DND-41 (cell line): ENCODE measurements around the gene LSM4.

ENCODE experiments used
- ATAC-seq: fragments of 200-7000 bp; cut with Tn5 transposase; 3 replicates; pipeline ENCODE4 v1.9.1; 2021; ENCODE audit warnings: low read depth; ENCODE audit not compliant: insufficient read depth
- DNase-seq: peaks from one replicate; pipeline ENCODE4 v3.0.0-alpha.2; 2020
- H2AFZ ChIP-seq: 2 replicates; pipeline ENCODE4 v1.6.0; 2012; ENCODE audit warnings: low read depth, low read length
- H3K27ac ChIP-seq: 2 replicates; pipeline ENCODE4 v1.5.1; 2012; ENCODE audit warnings: low read length, inconsistent platforms
- H3K27me3 ChIP-seq: fragments of 200-600 bp; sonication (generic); 2 replicates; pipeline ENCODE4 v1.6.0; 2012; ENCODE audit warnings: low read length, mild to moderate bottlenecking, inconsistent platforms; ENCODE audit not compliant: insufficient read depth, poor library complexity
- H3K36me3 ChIP-seq: 2 replicates; pipeline ENCODE4 v1.5.1; 2012; ENCODE audit warnings: low read length, inconsistent platforms; ENCODE audit not compliant: insufficient read depth
- H3K4me1 ChIP-seq: 2 replicates; pipeline ENCODE4 v1.5.1; 2012; ENCODE audit warnings: mild to moderate bottlenecking, low read length; ENCODE audit not compliant: insufficient read depth
- H3K4me2 ChIP-seq: 2 replicates; pipeline ENCODE4 v1.6.0; 2012; ENCODE audit warnings: mild to moderate bottlenecking, moderate library complexity, low read length, inconsistent platforms; ENCODE audit not compliant: insufficient read depth
- H3K4me3 ChIP-seq, 2 experiments: fragments of 200-600 bp in 1 of 2; shearing (Covaris generic) in 1 of 2; 2 replicates each; pipeline ENCODE4 v1.5.1; 2012 to 2016; ENCODE audit warnings: inconsistent platforms in 2 of 2, low read length in 2 of 2, mild to moderate bottlenecking in 2 of 2, low read depth in 1 of 2, moderate library complexity in 1 of 2
- H3K79me2 ChIP-seq: 2 replicates; pipeline ENCODE4 v1.6.0; 2012; ENCODE audit warnings: low read length, inconsistent platforms; ENCODE audit not compliant: insufficient read depth
- H3K9ac ChIP-seq: 2 replicates; pipeline ENCODE4 v1.6.0; 2012; ENCODE audit warnings: low read depth, mild to moderate bottlenecking, inconsistent platforms, low read length, moderate library complexity
- H3K9me3 ChIP-seq: 2 replicates; pipeline ENCODE4 v1.5.1; 2012; ENCODE audit warnings: low read length, moderate library complexity, mild to moderate bottlenecking, inconsistent platforms; ENCODE audit not compliant: insufficient read depth, severe bottlenecking
- H4K20me1 ChIP-seq: 2 replicates; pipeline ENCODE4 v1.6.0; 2012; ENCODE audit warnings: low read length; ENCODE audit not compliant: insufficient read depth
- CTCF ChIP-seq: IDR thresholded peaks from 2 replicates; pipeline ENCODE4 v1.5.1; 2012; ENCODE audit warnings: borderline replicate concordance, low read length, moderate library complexity, mild to moderate bottlenecking; ENCODE audit not compliant: poor library complexity, severe bottlenecking; ENCODE audit errors: extremely low read depth
- EZH2 ChIP-seq: IDR thresholded peaks from 3 replicates; pipeline ENCODE4 v1.6.1; 2012; ENCODE audit warnings: borderline replicate concordance, low read depth, mild to moderate bottlenecking, moderate library complexity, low read length, inconsistent platforms; ENCODE audit not compliant: severe bottlenecking

The LSM4 gene

GRCh38 chr19:18262144-18262543, 60.7 kb downstream of the LSM4 start:
- H3K4me1 ChIP-seq, result peaks cover 13% of the 10 kb centered on the region
- TF ChIP-seq EZH2 (no peak), CTCF (no peak)

GRCh38 chr19:18261474-18261873, 61.4 kb downstream of the LSM4 start:
- TF ChIP-seq CTCF, result no peak
- TF ChIP-seq EZH2, result no peak
- Histone ChIP-seq H4K20me1 (no peaks in the 10 kb centered on the region; the same call in 1 of the 2 replicates), H3K4me3 (no peak overlapping the region), H3K9me3 (no peaks in the 10 kb centered on the region), H3K36me3 (no peaks in the 10 kb centered on the region), H3K27ac (no peak overlapping the region), H3K4me1 (peaks cover 13% of the 10 kb centered on the region), H2AFZ (no peak overlapping the region), H3K27me3 (no peaks in the 10 kb centered on the region), H3K4me2 (no peak overlapping the region), H3K9ac (no peak overlapping the region), H3K79me2 (no peaks in the 10 kb centered on the region)
- ATAC-seq (no peak), DNase-seq (no peak)

More at GRCh38 chr19:18262144-18262543, 60.7 kb downstream of the LSM4 start:
- Histone ChIP-seq H3K4me3 (no peak overlapping the region), H3K27ac (no peak overlapping the region), H3K4me2 (no peak overlapping the region), H3K36me3 (no peaks in the 10 kb centered on the region), H3K79me2 (no peaks in the 10 kb centered on the region), H3K27me3 (no peaks in the 10 kb centered on the region), H4K20me1 (no peaks in the 10 kb centered on the region; the same call in 1 of the 2 replicates), H3K9ac (no peak overlapping the region), H3K9me3 (no peaks in the 10 kb centered on the region), H2AFZ (no peak overlapping the region)
- DNase-seq, result no peak
- ATAC-seq, result no peak

DNA sequence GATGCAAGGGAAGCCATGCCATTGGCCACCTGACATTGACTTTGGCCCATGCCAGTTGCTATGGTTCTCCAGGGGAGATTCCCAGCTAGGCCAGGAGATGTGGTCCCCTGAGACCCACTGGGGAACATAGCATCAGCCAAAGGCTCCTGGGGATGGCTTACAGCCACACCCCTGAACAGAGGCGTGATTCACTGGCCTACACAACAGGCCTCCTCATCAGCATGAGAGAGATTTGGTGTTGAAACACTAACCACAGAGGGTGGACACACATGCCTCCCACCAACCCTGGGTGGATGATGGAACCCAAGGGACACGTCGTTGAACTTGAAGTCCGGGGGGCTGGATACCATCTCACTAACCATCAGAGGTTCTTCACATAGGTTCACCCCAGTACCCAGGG, 63.0 kb downstream of the LSM4 start:
- H3K36me3 ChIP-seq, result no peaks in the 10 kb centered on the region
- H3K27me3 ChIP-seq, result no peaks in the 10 kb centered on the region
- no peak overlapping the region for H3K4me2 ChIP-seq
- no peaks in the 10 kb centered on the region for H3K9me3 ChIP-seq
- no peak overlapping the region for H3K9ac ChIP-seq
- no peak overlapping the region for H3K27ac ChIP-seq
- H3K4me1 ChIP-seq, result no peaks in the 10 kb centered on the region
- DNase-seq (no peak), ATAC-seq (no peak)
- no peaks in the 10 kb centered on the region for H3K79me2 ChIP-seq
- TF ChIP-seq CTCF, result no peak
- no peak for TF ChIP-seq EZH2
- H4K20me1 ChIP-seq, result no peaks in the 10 kb centered on the region
- H3K4me3 ChIP-seq, result no peak overlapping the region
- H2AFZ ChIP-seq, result no peak overlapping the region
